AG10803 (cell line): ENCODE data around the gene CNDP1.

Experiments
- DNase-seq: peaks from one replicate; pipeline ENCODE4 v3.0.0; 2010; ENCODE audit warnings: low read depth
- H3K4me3 ChIP-seq: 2 replicates; pipeline ENCODE4 v1.5.1; 2011; ENCODE audit warnings: mild to moderate bottlenecking, low read length, control low read depth
- CTCF ChIP-seq: conservative IDR thresholded peaks from 2 replicates; pipeline ENCODE4 v1.5.1; 2011; ENCODE audit warnings: mild to moderate bottlenecking, low read length, control low read depth, inconsistent platforms

Gene CNDP1

DNA sequence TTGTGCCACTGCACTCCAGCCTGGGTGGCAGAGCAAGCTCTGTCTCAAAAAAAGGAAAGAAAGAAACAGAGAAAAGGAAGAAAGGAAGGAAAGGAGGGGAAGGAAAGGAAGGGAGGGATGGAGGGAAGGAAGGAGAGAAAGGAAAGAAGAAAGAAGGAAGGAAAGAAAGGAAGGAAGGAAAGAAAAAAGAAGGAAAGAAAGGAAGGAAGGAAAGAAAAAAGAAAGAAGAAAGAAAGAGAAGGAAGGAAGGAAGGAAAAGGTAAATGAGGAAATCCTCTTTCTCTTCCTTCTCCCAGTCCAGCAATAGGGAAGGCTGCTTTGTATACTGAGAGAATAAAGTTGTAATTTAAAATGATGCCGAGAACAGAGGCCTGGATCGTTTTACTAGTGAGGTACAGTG lies 40.6 kb downstream of the CNDP1 start:
- no peak overlapping the region for H3K4me3 ChIP-seq
- DNase-seq, result no peak
- no peak for TF ChIP-seq CTCF

DNA sequence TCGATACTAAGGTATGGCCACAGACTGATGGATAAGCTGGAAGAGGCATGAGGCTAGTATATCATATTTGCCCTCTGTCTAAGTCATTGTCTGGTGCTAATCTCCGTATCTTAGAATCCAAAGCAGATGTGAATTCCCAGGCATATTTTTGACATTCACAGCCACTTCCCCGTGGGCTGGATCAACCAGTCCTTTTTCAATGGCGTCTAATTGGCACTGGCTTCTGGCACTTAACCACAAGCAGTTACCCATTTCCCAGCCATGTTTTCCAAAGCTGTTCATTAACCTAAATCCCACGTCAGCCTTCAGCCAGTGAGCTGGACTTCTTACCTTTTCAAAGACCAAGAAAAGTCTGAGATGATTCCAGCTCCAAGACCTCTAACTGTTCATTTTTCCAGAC lies 42.7 kb downstream of the CNDP1 start:
- DNase-seq, result no peak
- H3K4me3 ChIP-seq, result no peak overlapping the region
- TF ChIP-seq CTCF, result no peak

DNA sequence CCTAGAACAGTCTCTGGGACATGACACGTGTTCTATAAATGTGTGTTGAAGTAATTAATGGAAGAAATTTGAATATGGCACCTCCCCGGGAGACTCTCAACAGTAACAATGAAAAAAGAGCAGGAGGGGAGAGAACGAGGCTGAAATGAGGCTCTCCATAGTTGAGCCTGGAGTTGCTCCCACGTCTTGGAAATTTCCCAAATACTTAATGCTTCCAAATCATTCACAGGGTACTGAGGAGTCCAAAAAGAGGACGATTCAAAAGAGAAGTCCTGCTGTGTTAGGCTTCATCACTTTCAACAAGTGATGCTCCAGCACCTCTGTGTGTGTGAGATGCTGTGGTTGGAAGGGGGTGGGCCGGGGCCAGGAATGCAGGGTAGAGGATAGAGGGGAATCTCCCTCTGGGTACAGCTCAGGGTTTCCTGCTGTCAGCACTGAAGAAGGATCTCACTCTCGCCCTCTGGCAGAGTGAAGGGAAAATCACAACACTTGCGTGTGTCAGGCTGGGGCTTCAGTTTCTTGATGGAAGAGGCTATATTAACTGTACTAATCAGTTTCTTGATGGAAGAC lies 45.3 kb downstream of the CNDP1 start:
- DNase-seq, result no peak
- no peak overlapping the region for H3K4me3 ChIP-seq
- no peak for TF ChIP-seq CTCF

DNA sequence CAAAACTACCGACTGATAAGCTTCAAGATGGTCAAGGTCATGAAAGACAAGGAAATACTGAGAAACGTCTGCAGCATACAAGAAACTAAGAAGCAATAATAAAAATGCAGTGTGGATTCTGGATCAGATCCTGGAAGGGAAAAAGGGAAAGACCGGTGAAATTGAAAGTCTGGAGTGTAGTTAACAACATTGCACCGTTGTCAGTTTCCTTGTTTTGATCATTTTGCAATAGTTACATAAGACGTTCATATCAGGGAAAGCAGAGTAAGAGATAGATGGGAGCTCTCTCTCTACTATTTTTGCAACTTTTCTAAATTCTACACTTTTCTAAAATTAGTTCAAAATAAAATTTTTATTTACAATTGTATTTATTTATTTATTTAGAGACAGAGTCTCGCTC lies 48.3 kb downstream of the CNDP1 start:
- DNase-seq, result no peak
- H3K4me3 ChIP-seq, result no peak overlapping the region
- TF ChIP-seq CTCF, result no peak

DNA sequence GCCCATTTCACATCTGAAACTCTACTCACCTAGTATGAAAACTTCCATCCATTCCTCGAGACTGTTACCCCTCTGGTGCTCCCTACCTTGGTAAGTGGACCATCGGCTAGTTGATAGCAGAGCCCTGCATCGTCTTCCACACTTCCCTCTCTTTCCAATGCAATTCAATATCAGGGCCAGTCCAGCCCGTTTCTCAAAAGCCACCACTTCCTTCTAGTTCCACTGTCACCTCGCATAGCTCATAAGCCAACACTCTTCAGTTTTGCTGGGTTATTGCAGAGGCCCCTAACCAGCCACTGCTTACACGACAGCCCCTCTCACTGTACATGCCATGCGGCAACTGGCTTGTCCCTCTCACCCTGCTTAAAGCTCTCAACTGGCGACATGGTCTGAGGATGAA lies 53.1 kb downstream of the CNDP1 start:
- no peak for TF ChIP-seq CTCF
- H3K4me3 ChIP-seq, result no peak overlapping the region
- no peak for DNase-seq

- no peak for TF ChIP-seq CTCF
- H3K4me3 ChIP-seq, result no peak overlapping the region
- no peak for DNase-seq
Observed at GRCh38 chr18:74589021-74589420, 54.7 kb downstream of the CNDP1 start.

GRCh38 chr18:74589811-74590210 lies 55.5 kb downstream of the CNDP1 start:
- H3K4me3 ChIP-seq, result no peak overlapping the region
- no peak for TF ChIP-seq CTCF
- DNase-seq, result no peak
